Neuronal stem cell (in vitro differentiated cells): ENCODE measurements around the gene STX4.

Experiments used
- DNase-seq: peaks from one replicate; pipeline ENCODE4 v3.0.0-alpha.2; 2013; ENCODE audit warnings: low spot score
- H2AFZ ChIP-seq: one replicate; pipeline ENCODE4 v1.6.1; 2013; ENCODE audit warnings: mild to moderate bottlenecking, low read length, inconsistent platforms
- H2AK5ac ChIP-seq: 2 replicates; pipeline ENCODE4 v1.6.1; 2013; ENCODE audit warnings: low read depth, mild to moderate bottlenecking, inconsistent platforms, low read length, moderate library complexity, mixed read lengths
- H2BK120ac ChIP-seq: 2 replicates; pipeline ENCODE4 v1.6.1; 2013; ENCODE audit warnings: low read depth, mild to moderate bottlenecking, inconsistent platforms, low read length, moderate library complexity, mixed read lengths
- H2BK12ac ChIP-seq: one replicate; pipeline ENCODE4 v1.6.1; 2013; ENCODE audit warnings: low read length, inconsistent platforms
- H2BK15ac ChIP-seq: 2 replicates; pipeline ENCODE4 v1.6.1; 2013; ENCODE audit warnings: mild to moderate bottlenecking, low read length, inconsistent platforms, mixed read lengths
- H2BK5ac ChIP-seq: one replicate; pipeline ENCODE4 v1.6.1; 2013; ENCODE audit warnings: inconsistent platforms, mild to moderate bottlenecking, low read length, moderate library complexity
- H3K14ac ChIP-seq: one replicate; pipeline ENCODE4 v1.6.1; 2013; ENCODE audit warnings: low read length, inconsistent platforms
- H3K18ac ChIP-seq: 2 replicates; pipeline ENCODE4 v1.6.1; 2013; ENCODE audit warnings: low read length, inconsistent platforms
- H3K23ac ChIP-seq: 2 replicates; pipeline ENCODE4 v1.6.1; 2013; ENCODE audit warnings: low read depth, mild to moderate bottlenecking, mixed read lengths, low read length, inconsistent platforms; ENCODE audit not compliant: poor library complexity
- H3K27ac ChIP-seq: replicated peaks from 3 replicates; pipeline ENCODE4 v1.5.1; 2013; ENCODE audit warnings: low read length, inconsistent platforms
- H3K27me3 ChIP-seq, 3 experiments: 2 replicates each; pipeline ENCODE4 v1.6.1; 2013; ENCODE audit warnings: low read length in 3 of 3, mild to moderate bottlenecking in 2 of 3, inconsistent platforms in 1 of 3, low read depth in 1 of 3, mixed read lengths in 1 of 3, moderate library complexity in 1 of 3; ENCODE audit not compliant: control insufficient read depth in 3 of 3, insufficient read depth in 3 of 3
- H3K36me3 ChIP-seq, 2 donors: replicated peaks in 1 of 2; 2 replicates each; pipeline ENCODE4 v1.6.1; 2013; ENCODE audit warnings: low read length in 2 of 2; ENCODE audit not compliant: control insufficient read depth in 2 of 2, insufficient read depth in 2 of 2
- H3K4ac ChIP-seq: 2 replicates; pipeline ENCODE4 v1.6.1; 2013; ENCODE audit warnings: inconsistent platforms, mild to moderate bottlenecking, low read length, moderate library complexity
- H3K4me1 ChIP-seq, 2 donors: 1 replicate in 1 of 2; 2 replicates in 1 of 2; pipeline ENCODE4 v1.6.1; 2013; ENCODE audit warnings: low read length in 2 of 2, low read depth in 1 of 2; ENCODE audit not compliant: control insufficient read depth in 2 of 2, insufficient read depth in 1 of 2
- H3K4me2 ChIP-seq: one replicate; pipeline ENCODE4 v1.6.1; 2013; ENCODE audit warnings: mild to moderate bottlenecking, low read length, inconsistent platforms; ENCODE audit not compliant: insufficient read depth, poor library complexity, severe bottlenecking
- H3K4me3 ChIP-seq, 2 donors: 2 replicates each; pipeline ENCODE4 v1.5.1; 2013; ENCODE audit warnings: low read length in 2 of 2, mild to moderate bottlenecking in 2 of 2, inconsistent platforms in 1 of 2, moderate library complexity in 1 of 2
- H3K79me1 ChIP-seq: one replicate; pipeline ENCODE4 v1.6.1; 2013; ENCODE audit warnings: low read depth, mild to moderate bottlenecking, inconsistent platforms, low read length, moderate library complexity
- H3K9ac ChIP-seq: one replicate; pipeline ENCODE4 v1.6.1; 2013; ENCODE audit warnings: mild to moderate bottlenecking, low read depth, low read length, inconsistent platforms; ENCODE audit not compliant: poor library complexity
- H3K9me3 ChIP-seq, 2 donors: replicated peaks in 1 of 2; 2 replicates each; pipeline versions ENCODE3 to v1.6.1; 2013; ENCODE audit warnings: low read length in 2 of 2, mild to moderate bottlenecking in 2 of 2, inconsistent platforms in 1 of 2, low read depth in 1 of 2, mixed read lengths in 1 of 2, moderate library complexity in 1 of 2; ENCODE audit not compliant: control insufficient read depth in 2 of 2, insufficient read depth in 1 of 2
- H4K8ac ChIP-seq: one replicate; pipeline ENCODE4 v1.6.1; 2013; ENCODE audit warnings: low read depth, mild to moderate bottlenecking, inconsistent platforms, low read length, moderate library complexity
- H4K91ac ChIP-seq: one replicate; pipeline ENCODE4 v1.6.1; 2013; ENCODE audit warnings: low read length, low read depth, mild to moderate bottlenecking, inconsistent platforms; ENCODE audit not compliant: poor library complexity
- WGBS, 2 donors: extraction: QIAGEN DNeasy Blood & Tissue Kit; methylation state at CpG; one replicate each; pipeline ENCODE4 v1.1.7; 2013; ENCODE audit warnings: missing lambda C conversion rate in 2 of 2, mixed read lengths in 1 of 2; ENCODE audit not compliant: insufficient read length in 2 of 2, insufficient replicate concordance in 1 of 2; ENCODE audit errors: extremely low coverage in 2 of 2; 5-methylcytosine and 5-hydroxymethylcytosine counted together

The STX4 gene

DNA sequence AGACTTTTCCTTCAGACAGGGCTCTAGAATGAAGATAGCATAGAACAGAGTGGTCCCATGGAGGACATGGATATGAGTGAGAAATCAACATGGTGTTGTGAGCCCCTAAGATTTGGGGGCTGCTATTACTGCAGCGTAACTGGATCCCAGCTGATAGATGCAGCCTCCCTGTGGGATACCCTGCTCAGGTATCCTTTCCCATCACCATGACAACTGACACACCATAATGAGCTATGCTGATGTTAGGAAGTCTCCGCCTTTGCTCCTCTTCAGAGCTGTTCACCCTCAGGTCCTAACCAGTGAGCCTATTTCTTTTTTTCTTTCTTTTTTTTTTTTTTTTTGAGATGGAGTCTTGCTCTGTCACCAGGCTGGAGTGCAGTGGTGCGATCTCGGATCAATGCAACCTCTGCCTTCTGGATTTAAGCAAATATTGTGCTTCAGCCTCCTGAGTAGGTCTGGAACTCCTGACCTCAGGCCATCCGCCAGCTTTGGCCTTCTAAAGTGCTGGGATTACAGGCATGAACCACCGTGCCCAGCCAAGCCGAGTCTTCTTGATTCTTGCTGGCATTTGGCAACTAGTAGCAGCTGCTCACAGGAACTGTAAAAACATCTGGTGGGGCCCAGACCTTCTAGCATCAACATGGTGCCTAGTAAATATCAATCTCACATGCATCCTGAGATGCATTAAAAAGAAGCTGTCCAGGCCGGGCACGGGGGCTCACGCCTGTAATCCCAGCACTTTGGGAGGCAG, 17.1 kb downstream of the STX4 start:
- Histone ChIP-seq H3K79me1 (peaks cover 1% of the 10 kb centered on the region), H2AFZ (no peak overlapping the region), H3K27ac (no peak overlapping the region), H3K4me1 (peaks cover 0 to 2% of the 10 kb centered on the region in 2 donors), H2AK5ac (no peak overlapping the region), H2BK12ac (no peak overlapping the region), H2BK5ac (no peak overlapping the region), H4K8ac (no peak overlapping the region), H3K9ac (no peak overlapping the region), H3K27me3 (no peaks in the 10 kb centered on the region), H2BK15ac (no peak overlapping the region), H3K14ac (no peak overlapping the region), H2BK120ac (no peak overlapping the region), H3K18ac (no peak overlapping the region), H3K36me3 (no peaks in the 10 kb centered on the region), H3K23ac (no peak overlapping the region), H3K4me2 (no peak overlapping the region), H3K4ac (no peak overlapping the region), H3K9me3 (no peaks in the 10 kb centered on the region), H4K91ac (no peak overlapping the region), H3K4me3 (no peak overlapping the region)
- no CpG with 5 or more reads among the region's 10 CpGs for WGBS, 2 donors
- no peak for DNase-seq

DNA sequence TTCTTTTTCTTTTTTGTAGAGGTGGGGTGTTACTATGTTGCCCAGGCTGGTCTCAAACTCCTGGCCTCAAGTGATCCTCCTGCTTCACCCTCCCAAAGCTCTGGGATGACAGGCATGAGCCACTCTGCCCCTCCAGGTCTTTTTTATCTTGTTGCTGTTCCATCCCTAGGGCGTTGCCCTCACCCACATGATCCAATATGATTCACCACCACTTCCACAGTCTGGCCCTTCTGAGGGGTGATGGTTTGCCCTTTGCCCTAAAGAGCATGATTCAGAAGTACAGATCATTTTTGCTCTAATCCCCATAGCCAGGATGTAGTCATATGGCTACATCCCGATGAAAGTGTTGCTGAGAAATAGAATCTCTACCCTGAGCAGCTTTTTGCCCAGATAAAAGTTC, 18.8 kb downstream of the STX4 start:
- Histone ChIP-seq H3K36me3 (no peaks in the 10 kb centered on the region), H3K79me1 (peaks cover 1% of the 10 kb centered on the region), H4K91ac (no peak overlapping the region), H3K23ac (no peak overlapping the region), H2BK12ac (no peak overlapping the region), H2AFZ (no peak overlapping the region), H2BK5ac (no peak overlapping the region), H3K4me3 (no peak overlapping the region), H2BK120ac (no peak overlapping the region), H3K27me3 (no peaks in the 10 kb centered on the region), H2AK5ac (no peak overlapping the region), H3K4me1 (peaks cover 0 to 5% of the 10 kb centered on the region in 2 donors), H3K9ac (no peak overlapping the region), H4K8ac (no peak overlapping the region), H3K4me2 (no peak overlapping the region), H3K27ac (no peak overlapping the region), H2BK15ac (no peak overlapping the region), H3K18ac (no peak overlapping the region), H3K14ac (no peak overlapping the region), H3K9me3 (no peaks in the 10 kb centered on the region), H3K4ac (no peak overlapping the region)
- no peak for DNase-seq
- no CpG with 5 or more reads among the region's 2 CpGs for WGBS, 2 donors

DNA sequence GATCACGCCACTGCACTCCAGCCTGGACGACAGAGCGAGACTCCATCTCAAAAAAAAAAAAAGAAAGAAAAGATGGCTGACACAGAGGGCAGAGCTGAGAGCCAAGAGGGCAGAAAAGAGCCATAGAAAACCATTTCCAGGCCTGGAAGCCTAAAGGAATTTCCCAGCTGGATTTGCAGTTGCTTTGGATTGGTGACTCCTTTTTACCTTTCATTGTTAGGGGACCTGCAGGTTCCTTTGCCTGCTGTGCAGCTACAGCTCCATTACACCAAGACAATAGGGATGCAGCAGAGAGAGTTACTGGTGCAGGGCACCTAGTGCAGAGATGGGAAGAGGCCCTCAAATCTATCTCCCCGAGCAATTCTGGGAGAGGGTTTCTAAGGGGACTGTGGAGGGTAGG, 22.3 kb downstream of the STX4 start:
- H3K18ac ChIP-seq = no peak overlapping the region
- no peak overlapping the region for H2BK5ac ChIP-seq
- H4K91ac ChIP-seq = no peak overlapping the region
- H4K8ac ChIP-seq = no peak overlapping the region
- peak overlapping the region; percentile 5 for H3K27ac ChIP-seq
- peaks cover under 1% of the 10 kb centered on the region for H3K79me1 ChIP-seq
- H2BK120ac ChIP-seq = no peak overlapping the region
- no peak overlapping the region for H3K4me3 ChIP-seq
- H3K14ac ChIP-seq = no peak overlapping the region
- no peak overlapping the region for H2BK12ac ChIP-seq
- H3K4me2 ChIP-seq = no peak overlapping the region
- no peak overlapping the region for H2AK5ac ChIP-seq
- no peak overlapping the region for H3K23ac ChIP-seq
- H3K4ac ChIP-seq = no peak overlapping the region
- no peaks in the 10 kb centered on the region for H3K27me3 ChIP-seq
- peaks cover 0 to 3% of the 10 kb centered on the region in 2 donors for H3K4me1 ChIP-seq
- peaks cover 3 to 11% of the 10 kb centered on the region in 2 donors for H3K36me3 ChIP-seq
- no peak overlapping the region for H2BK15ac ChIP-seq
- H3K9me3 ChIP-seq = no peaks in the 10 kb centered on the region
- no peak overlapping the region for H3K9ac ChIP-seq
- no peak for DNase-seq
- no peak overlapping the region for H2AFZ ChIP-seq
- no CpG with 5 or more reads among the region's 4 CpGs for WGBS, 2 donors

DNA sequence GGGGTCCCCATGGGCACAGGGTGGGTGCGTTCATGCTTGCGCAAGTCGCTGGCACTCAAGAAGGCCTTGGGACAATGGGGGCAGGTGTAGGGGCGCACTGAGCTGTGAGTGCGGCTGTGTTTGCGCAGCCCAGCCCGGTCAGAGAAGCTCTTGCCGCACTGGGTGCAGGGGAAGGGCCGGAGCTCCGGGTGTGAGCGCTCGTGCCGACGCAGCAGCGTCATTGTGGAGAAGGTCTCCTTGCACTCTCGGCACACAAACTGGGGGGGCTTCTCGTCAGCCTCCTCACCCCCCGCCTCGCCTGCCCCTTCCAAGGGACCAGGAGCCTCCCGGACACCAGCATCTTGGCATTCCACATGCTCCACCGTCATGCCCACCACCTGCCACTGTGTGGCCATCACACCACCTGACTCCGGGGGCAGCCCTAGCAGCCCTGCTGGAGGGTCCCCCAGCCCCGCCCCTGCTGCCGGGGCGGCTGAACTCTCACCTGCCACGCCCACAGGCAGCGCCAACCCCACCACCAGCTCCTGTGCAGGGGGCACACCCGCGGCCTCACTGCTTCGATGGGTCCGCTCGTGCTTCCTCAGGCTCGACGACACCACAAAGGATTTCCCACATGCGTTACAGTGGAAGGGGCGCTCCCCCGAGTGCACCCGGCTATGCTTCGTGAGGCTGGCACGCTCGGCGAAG, 27.9 kb downstream of the STX4 start:
- DNase-seq = no peak
- Histone ChIP-seq H3K9ac (no peak overlapping the region), H2BK5ac (no peak overlapping the region), H4K8ac (no peak overlapping the region), H3K79me1 (peaks cover 11% of the 10 kb centered on the region), H2AFZ (no peak overlapping the region), H3K4me1 (peaks cover 0 to 3% of the 10 kb centered on the region in 2 donors), H3K27me3 (no peaks in the 10 kb centered on the region), H2BK12ac (no peak overlapping the region), H2AK5ac (no peak overlapping the region), H4K91ac (no peak overlapping the region), H3K9me3 (no peaks in the 10 kb centered on the region), H3K23ac (no peak overlapping the region), H3K14ac (no peak overlapping the region), H3K4me3 (no peak overlapping the region), H2BK15ac (no peak overlapping the region), H3K4me2 (no peak overlapping the region), H2BK120ac (no peak overlapping the region), H3K36me3 (peaks cover 26 to 52% of the 10 kb centered on the region in 2 donors), H3K4ac (no peak overlapping the region), H3K27ac (no peak overlapping the region), H3K18ac (no peak overlapping the region)
- WGBS, 2 donors = no CpG with 5 or more reads among the region's 42 CpGs
